NK-92 treated with Interleukin-12 subunit alpha and Interleukin-12 subunit beta, amount 100 ng/mL, for 24 hours (cell line): ENCODE data around the gene WASHC1.
"Not testable (repeated sequence)": the region's sequence is repeated elsewhere in the genome, so short reads cannot be mapped to it uniquely, and the experiment has no call there.

ENCODE experiments used
- DNase-seq: peaks from one replicate; lab custom pipeline; 2025; lab: John Stamatoyannopoulos, UW

The WASHC1 gene

GRCh38 chr9:14129-14809, 15.0 kb downstream of the WASHC1 start:
- DNase-seq, result not testable (repeated sequence)

DNA sequence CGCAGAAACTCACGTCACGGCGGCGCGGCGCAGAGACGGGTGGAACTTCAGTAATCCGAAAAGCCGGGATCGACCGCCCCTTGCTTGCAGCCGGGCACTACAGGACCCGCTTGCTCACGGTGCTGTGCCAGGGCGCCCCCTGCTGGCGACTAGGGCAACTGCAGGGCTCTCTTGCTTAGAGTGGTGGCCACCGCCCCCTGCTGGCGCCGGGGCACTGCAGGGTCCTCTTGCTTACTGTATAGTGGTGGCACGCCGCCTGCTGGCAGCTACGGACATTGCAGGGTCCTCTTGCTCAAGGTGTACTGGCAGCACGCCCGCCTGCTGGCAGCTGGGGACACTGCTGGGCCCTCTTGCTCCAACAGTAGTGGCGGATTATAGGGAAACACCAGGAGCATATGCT, 18.1 kb downstream of the WASHC1 start:
- not testable (repeated sequence) for DNase-seq

DNA sequence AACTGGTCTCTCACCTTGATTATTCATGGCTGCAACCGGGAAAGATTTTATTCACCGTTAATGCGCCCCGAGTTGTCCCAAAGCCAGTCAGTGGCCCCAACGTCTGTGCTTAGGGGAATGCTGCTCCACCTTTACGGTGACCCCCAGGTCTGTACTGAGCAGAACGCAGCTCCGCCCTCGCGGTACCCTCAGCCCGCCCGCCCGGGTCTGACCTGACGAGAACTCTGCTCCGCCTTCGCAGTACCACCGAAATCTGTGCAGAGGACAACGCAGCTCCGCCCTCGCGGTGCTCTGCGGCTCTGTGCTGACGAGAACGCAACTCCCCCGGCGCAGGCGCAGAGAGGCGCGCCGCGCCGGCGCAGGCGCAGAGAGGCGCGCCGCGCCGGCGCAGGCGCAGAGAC, 18.6 kb downstream of the WASHC1 start:
- DNase-seq, result not testable (repeated sequence)

DNA sequence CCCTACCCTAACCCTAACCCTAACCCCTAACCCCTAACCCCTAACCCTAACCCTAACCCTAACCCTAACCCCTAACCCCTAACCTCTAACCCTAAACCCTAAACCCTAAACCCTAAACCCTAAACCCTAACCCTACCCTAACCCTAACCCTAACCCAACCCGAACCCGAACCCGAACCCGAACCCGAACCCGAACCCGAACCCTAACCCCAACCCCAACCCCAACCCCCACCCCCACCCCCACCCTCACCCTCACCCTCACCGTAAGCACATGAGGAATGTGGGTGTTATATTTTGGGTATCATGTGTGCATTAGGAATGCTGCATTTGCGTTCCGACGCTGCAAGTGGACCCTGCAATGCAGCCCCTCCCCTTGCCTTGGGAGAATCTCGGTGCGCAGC, 19.0 kb downstream of the WASHC1 start:
- DNase-seq, result not testable (repeated sequence)
